NCI-H526 (cell line): Measurements from ENCODE around the gene ESR1.

Experiments used
- DNase-seq, 2 experiments: peaks; one replicate each; lab custom pipeline; 2025; lab: John Stamatoyannopoulos, UW

Gene ESR1

DNA sequence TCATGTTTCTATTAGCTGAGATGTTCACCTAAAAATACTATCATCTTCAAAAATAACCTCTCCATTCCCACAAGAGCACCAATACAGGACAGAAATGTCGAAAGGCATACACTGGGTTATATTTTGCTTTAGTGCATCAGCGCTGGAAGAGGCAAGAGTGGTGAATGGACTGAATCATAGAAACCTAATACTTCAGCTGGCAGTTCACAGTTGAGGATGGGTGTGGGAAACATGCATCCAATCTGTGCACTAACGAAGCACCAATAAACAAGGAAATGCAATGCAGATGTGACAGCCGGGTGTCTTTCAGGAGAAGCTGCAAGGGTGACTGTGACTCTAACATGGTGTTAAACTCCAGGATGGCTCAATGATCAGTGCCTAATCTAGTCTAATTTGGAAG lies 365.8 kb downstream of the ESR1 start:
- DNase-seq = no peak

DNA sequence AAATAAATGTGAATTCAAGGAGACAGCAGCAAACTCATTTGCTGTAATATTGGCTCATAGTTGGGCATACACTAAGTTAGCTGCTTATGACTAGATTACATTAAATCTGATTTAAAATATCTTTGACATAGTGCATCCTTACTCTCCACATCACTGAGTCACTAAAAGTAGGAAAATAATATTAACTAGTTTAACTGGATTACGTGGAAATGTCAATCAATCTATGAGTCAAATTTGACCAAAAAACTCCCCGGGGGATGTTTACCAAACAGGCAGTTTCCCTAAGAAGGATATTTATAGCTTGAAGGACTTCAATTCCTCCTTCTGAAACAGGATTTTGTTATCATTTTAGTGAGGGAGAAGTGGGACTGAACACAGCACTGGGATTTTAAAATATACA lies 366.5 kb downstream of the ESR1 start:
- DNase-seq = no peak

DNA sequence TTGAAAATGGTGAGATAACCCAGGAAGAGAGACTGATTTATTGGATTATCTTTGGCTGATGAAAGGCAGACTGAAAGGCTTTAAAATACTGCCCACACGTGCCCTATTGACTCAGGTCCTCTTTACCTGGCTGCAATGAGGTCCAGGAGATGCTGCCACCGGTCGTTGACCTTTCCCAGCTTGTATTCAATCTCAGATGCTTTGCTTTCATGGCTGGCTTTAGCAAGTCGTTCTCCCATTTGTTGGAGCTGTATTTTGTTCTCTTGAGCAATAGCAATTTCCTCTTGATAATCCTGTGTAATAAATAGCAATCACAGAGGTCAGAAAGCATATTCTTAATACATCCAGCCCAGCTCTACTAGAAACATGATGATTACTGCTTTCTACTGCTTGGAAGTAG lies 368.8 kb downstream of the ESR1 start:
- DNase-seq = no peak
